Neural progenitor cell (in vitro differentiated cells): ENCODE data around the gene LRP2BP.

ENCODE experiments used
- CTCF ChIP-seq: fragments of 200-600 bp; sonication (generic); IDR thresholded peaks from 2 replicates; pipeline ENCODE4 v1.5.1; 2017; ENCODE audit warnings: antibody characterized with exemption, mild to moderate bottlenecking
- EZH2 ChIP-seq: fragments of 200-600 bp; sonication (generic); IDR thresholded peaks from 2 replicates; pipeline ENCODE4 v1.6.1; 2017; ENCODE audit warnings: antibody characterized with exemption, mild to moderate bottlenecking, moderate library complexity
- EZH2phosphoT487 ChIP-seq: fragments of 200-600 bp; sonication (generic); IDR thresholded peaks from 2 replicates; pipeline ENCODE4 v1.6.1; 2017; ENCODE audit warnings: antibody characterized with exemption

- no peak for TF ChIP-seq CTCF
- no peak for TF ChIP-seq EZH2
- TF ChIP-seq EZH2phosphoT487, result no peak
These were observed 50.8 kb downstream of the LRP2BP start for GRCh38 chr4:185344743-185345538.
